Adrenal gland (tissue), 12 donors: Measurements from ENCODE around the gene EML6. TPM values are rescaled to one million over a fixed set of nuclear protein-coding genes. Genes with fewer than 3 reads are reported as not detected.

Experiments
- DNase-seq, 7 donors: peaks; one replicate each; pipeline ENCODE4 v3.0.0-alpha.2; 2019 to 2020
- H3K27ac ChIP-seq, 5 donors: fragments of 200-600 bp; sonication (generic) in 4 of 5; 1 replicate in 3 of 5; 2 replicates in 2 of 5; pipeline versions ENCODE4 v1.5.1 to v1.8.0; 2016 to 2020; ENCODE audit warnings: mild to moderate bottlenecking in 1 of 5
- H3K27me3 ChIP-seq: fragments of 200-600 bp; 2 replicates; pipeline ENCODE4 v1.8.0; 2021
- H3K36me3 ChIP-seq, 2 donors: fragments of 200-600 bp; replicated peaks in 1 of 2; 1 replicate in 1 of 2; 2 replicates in 1 of 2; pipeline versions ENCODE4 v1.5.1 to v1.8.0; 2018 to 2022
- H3K4me1 ChIP-seq, 2 donors: fragments of 200-600 bp; replicated peaks in 1 of 2; 1 replicate in 1 of 2; 2 replicates in 1 of 2; pipeline versions ENCODE4 v1.5.1 to v1.8.0; 2018 to 2021
- H3K4me3 ChIP-seq, 4 donors: fragments of 200-600 bp; sonication (generic) in 3 of 4; one replicate each; pipeline ENCODE4 v1.5.1; 2016 to 2018
- H3K9me3 ChIP-seq, 3 donors: fragments of 200-600 bp; sonication (generic) in 1 of 3; replicated peaks in 1 of 3; 1 replicate in 2 of 3; 2 replicates in 1 of 3; pipeline versions ENCODE4 v1.5.1 to v1.8.0; 2016 to 2021
- POLR2A ChIP-seq, 2 donors: fragments of 450-650 bp; IDR thresholded peaks; one replicate each; pipeline ENCODE4 v1.6.1; 2017; ENCODE audit warnings: antibody characterized with exemption in 2 of 2, mild to moderate bottlenecking in 2 of 2, moderate library complexity in 1 of 2
- WGBS, 4 donors: extraction: QIAGEN DNeasy Blood & Tissue Kit in 2 of 4; methylation state at CpG; one replicate each; pipeline versions ENCODE4 v1.1.5 to v1.1.7; 2013 to 2017; 5-methylcytosine and 5-hydroxymethylcytosine counted together
- intact Hi-C, 2 donors: fragments of 100-400 bp; cut with DNase I; formaldehyde crosslinking; loops; one replicate each; pipeline versions ENCODE4 v1.14.1 to v1.15.0; 2022 to 2023
- polyA plus RNA-seq, 3 donors: library from polyadenylated mRNA; stranded (reverse); fragments of 200-250 nt in 2 of 3; fragments of 350-450 nt in 1 of 3; fragmentation: Illumina TruSeq in 1 of 3; extraction: RNeasy Lipid Tissue Mini Kit (QIAGEN cat#74804) in 1 of 3; gene quantifications; one replicate each; pipeline ENCODE4 v1.2.3, GENCODE V29; 2013 to 2014
- total RNA-seq, 9 donors: library from RNA; depleted of rRNA in 4 of 9; stranded (reverse); fragments of >200 nt in 4 of 9; fragments of 120-200 nt in 1 of 9; fragmentation: NEBNext Ultra II Directional in 1 of 9; extraction: Animal tissue kit (Norgen Biotek cat#: 25700) in 1 of 9; gene quantifications; one replicate each; pipeline versions ENCODE4 v1.1.0 to v1.2.4, GENCODE V29; 2013 to 2023
- TF ChIP-seq, protein P1 (sequence below), 6 experiments: fragments of 450-650 bp in 4 of 6; fragments of 200-600 bp in 2 of 6; sonication (generic) in 1 of 6; IDR thresholded peaks; 1 replicate in 5 of 6; 2 replicates in 1 of 6; pipeline versions ENCODE4 v1.5.1 to v1.8.0; 2016 to 2021; ENCODE audit warnings: antibody characterized with exemption in 6 of 6, mild to moderate bottlenecking in 2 of 6, moderate library complexity in 1 of 6
- donor health status: healthy with polysubstance abuse.
- donor health status: Bipolar disorder and iron deficiency.
- donor health status: DM: yes; HTN: yes; CAD: no.
- donor health status: DM: no; HTN: no; CAD: no.
- donor health status: DM: no; HTN: no; CAD: no.
- donor health status: DM: yes; HTN: yes; CAD: no.

EML6 gene
- total and polyA plus RNA-seq, 12 donors: 6.0 to 19.3 (median 10.9) TPM

- TF ChIP-seq POLR2A (IDR thresholded peaks at IDR 0.05): no peak
- TF ChIP-seq, protein P1, sequence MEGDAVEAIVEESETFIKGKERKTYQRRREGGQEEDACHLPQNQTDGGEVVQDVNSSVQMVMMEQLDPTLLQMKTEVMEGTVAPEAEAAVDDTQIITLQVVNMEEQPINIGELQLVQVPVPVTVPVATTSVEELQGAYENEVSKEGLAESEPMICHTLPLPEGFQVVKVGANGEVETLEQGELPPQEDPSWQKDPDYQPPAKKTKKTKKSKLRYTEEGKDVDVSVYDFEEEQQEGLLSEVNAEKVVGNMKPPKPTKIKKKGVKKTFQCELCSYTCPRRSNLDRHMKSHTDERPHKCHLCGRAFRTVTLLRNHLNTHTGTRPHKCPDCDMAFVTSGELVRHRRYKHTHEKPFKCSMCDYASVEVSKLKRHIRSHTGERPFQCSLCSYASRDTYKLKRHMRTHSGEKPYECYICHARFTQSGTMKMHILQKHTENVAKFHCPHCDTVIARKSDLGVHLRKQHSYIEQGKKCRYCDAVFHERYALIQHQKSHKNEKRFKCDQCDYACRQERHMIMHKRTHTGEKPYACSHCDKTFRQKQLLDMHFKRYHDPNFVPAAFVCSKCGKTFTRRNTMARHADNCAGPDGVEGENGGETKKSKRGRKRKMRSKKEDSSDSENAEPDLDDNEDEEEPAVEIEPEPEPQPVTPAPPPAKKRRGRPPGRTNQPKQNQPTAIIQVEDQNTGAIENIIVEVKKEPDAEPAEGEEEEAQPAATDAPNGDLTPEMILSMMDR (IDR thresholded peaks at IDR 0.05): no peak
- DNase-seq: no peak
- Histone ChIP-seq H3K27me3 (no peaks in the 10 kb centered on the region), H3K27ac (no peak overlapping the region), H3K36me3 (no peaks in the 10 kb centered on the region), H3K9me3 (no peaks in the 10 kb centered on the region), H3K4me3 (no peak overlapping the region), H3K4me1 (no peaks in the 10 kb centered on the region)
- 62 to 72% (median 65%) methylated on average over 2 of the region's 2 CpGs for WGBS, 4 donors
- intact Hi-C loops: no loop called here
These were observed 16.9 kb downstream of the EML6 start for GRCh38 chr2:54740333-54740732.

DNA sequence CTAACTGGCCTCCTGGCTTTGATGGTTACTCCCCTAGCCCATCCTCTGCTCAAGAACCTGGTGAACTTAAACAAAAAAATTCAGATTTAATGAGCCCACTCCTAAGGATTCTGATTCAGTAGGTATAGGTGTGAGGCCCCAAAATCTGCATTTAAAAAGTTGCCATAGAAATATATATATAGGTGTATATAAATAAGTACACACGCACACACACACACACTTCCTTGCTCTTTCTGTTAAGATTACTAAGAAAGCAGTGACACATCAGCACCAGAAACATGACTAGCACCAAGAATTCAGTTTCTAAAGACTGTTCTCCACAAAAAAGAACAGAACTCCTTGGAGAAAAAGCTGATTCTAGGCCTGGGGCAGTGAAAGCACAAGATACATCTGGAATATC lies 17.8 kb downstream of the EML6 start:
- TF ChIP-seq POLR2A (IDR thresholded peaks at IDR 0.05): no peak
- TF ChIP-seq, protein P1 (IDR thresholded peaks at IDR 0.05): no peak
- H3K9me3 ChIP-seq: no peaks in the 10 kb centered on the region
- H3K36me3 ChIP-seq: no peaks in the 10 kb centered on the region
- no peak for DNase-seq
- H3K27me3 ChIP-seq: no peaks in the 10 kb centered on the region
- H3K4me3 ChIP-seq: no peak overlapping the region
- 46 to 95% (median 74%) methylated on average over 1 of the region's 1 CpG for WGBS, 4 donors
- no peak overlapping the region for H3K27ac ChIP-seq
- no peaks in the 10 kb centered on the region for H3K4me1 ChIP-seq
- intact Hi-C loops: no loop called here

DNA sequence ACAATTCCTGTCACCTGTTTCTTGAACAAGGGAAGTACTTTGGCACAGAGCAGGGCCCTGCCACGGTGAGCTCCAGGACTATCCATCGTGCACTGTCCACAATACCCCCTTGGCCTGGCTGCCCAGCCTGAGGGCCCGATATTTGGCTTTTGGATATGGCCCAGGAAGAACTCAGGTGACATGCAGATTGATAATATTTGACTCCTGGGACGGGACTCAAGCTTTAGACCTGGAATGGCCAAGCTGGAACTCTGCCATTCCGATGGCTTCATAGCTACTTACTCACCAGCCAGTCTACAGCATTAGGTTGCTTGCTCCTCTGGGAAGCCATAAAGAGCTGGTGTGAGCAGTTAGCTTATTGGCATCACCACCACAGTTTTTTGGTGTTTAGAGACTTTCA lies 26.6 kb downstream of the EML6 start:
- no peaks in the 10 kb centered on the region for H3K9me3 ChIP-seq
- no peaks in the 10 kb centered on the region for H3K36me3 ChIP-seq
- whole genome bisulfite sequencing, 4 donors: 86 to 89% (median 87%) methylated on average over 5 of the region's 5 CpGs
- no peak overlapping the region for H3K27ac ChIP-seq
- H3K4me1 ChIP-seq: no peaks in the 10 kb centered on the region
- no peaks in the 10 kb centered on the region for H3K27me3 ChIP-seq
- DNase-seq: no peak
- no peak overlapping the region for H3K4me3 ChIP-seq
- TF ChIP-seq, protein P1 (IDR thresholded peaks at IDR 0.05): no peak
- no peak for TF ChIP-seq POLR2A (IDR thresholded peaks at IDR 0.05)
- intact Hi-C loops: no loop called here

DNA sequence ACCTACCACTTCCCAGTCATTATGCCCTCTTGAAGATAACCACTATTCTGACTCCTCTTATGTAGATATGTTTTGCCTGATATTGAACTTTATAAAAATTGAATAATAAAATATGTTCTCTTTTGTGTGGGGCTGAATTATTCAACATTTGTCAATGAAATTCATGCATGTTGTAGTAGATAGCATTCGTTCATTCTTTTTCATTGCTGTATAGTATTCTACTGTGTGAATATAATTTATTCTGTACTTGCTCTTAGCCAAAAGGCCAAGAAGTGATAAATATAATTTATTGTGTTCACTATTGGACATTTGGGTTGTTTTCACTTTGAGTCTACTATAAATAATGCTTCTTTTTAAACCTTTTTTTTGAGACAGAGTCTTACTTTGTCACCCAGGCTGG lies 29.0 kb downstream of the EML6 start:
- H3K4me1 ChIP-seq: no peaks in the 10 kb centered on the region
- no peak for DNase-seq
- no peak overlapping the region for H3K27ac ChIP-seq
- no peaks in the 10 kb centered on the region for H3K9me3 ChIP-seq
- 86 to 96% (median 93%) methylated on average over 1 of the region's 1 CpG for WGBS, 4 donors
- intact Hi-C loops: no loop called here
- no peak overlapping the region for H3K4me3 ChIP-seq
- H3K27me3 ChIP-seq: no peaks in the 10 kb centered on the region
- no peaks in the 10 kb centered on the region for H3K36me3 ChIP-seq
- no peak for TF ChIP-seq POLR2A (IDR thresholded peaks at IDR 0.05)
- TF ChIP-seq, protein P1 (IDR thresholded peaks at IDR 0.05): no peak
